Tibial artery (tissue), 4 donors: Measurements from ENCODE around the gene AGAP1.

ENCODE experiments used
- DNase-seq, 2 donors: peaks; one replicate each; pipeline ENCODE4 v3.0.0-alpha.2; 2019
- H3K27ac ChIP-seq, 2 donors: fragments of 200-600 bp; sonication (generic) in 1 of 2; 1 replicate in 1 of 2; 2 replicates in 1 of 2; pipeline ENCODE4 v1.5.1; 2018 to 2019; ENCODE audit warnings: mild to moderate bottlenecking in 1 of 2
- H3K27me3 ChIP-seq, 2 donors: fragments of 200-600 bp; sonication (generic) in 1 of 2; one replicate each; pipeline versions ENCODE4 v1.5.1 to v1.6.0; 2016 to 2019
- H3K36me3 ChIP-seq, 3 donors: fragments of 200-600 bp; sonication (generic) in 2 of 3; one replicate each; pipeline ENCODE4 v1.5.1; 2016 to 2019; ENCODE audit warnings: mild to moderate bottlenecking in 2 of 3
- H3K4me1 ChIP-seq, 4 donors: fragments of 200-600 bp; sonication (generic) in 2 of 4; 1 replicate in 3 of 4; 2 replicates in 1 of 4; pipeline ENCODE4 v1.5.1; 2016 to 2019
- H3K4me3 ChIP-seq, 2 donors: fragments of 200-600 bp; sonication (generic) in 1 of 2; 1 replicate in 1 of 2; 2 replicates in 1 of 2; pipeline ENCODE4 v1.5.1; 2018 to 2019; ENCODE audit warnings: mild to moderate bottlenecking in 2 of 2
- H3K9me3 ChIP-seq, 3 donors: fragments of 200-600 bp; sonication (generic) in 1 of 3; one replicate each; pipeline ENCODE4 v1.5.1; 2016 to 2019
- CTCF ChIP-seq, 2 experiments: fragments of 200-600 bp in 1 of 2; fragments of 450-650 bp in 1 of 2; IDR thresholded peaks; one replicate each; pipeline ENCODE4 v1.5.1; 2017 to 2019; ENCODE audit warnings: antibody characterized with exemption in 2 of 2, mild to moderate bottlenecking in 1 of 2, moderate library complexity in 1 of 2
- intact Hi-C: fragments of 100-400 bp; cut with DNase I; formaldehyde crosslinking; loops from one replicate; pipeline ENCODE4 v1.15.0; 2023; ENCODE audit warnings: low total_unique reads

AGAP1 gene

GRCh38 chr2:235569837-235570236 lies 76.0 kb downstream of the AGAP1 start:
- no peaks in the 10 kb centered on the region for H3K27me3 ChIP-seq
- no peaks in the 10 kb centered on the region for H3K36me3 ChIP-seq
- H3K27ac ChIP-seq: no peak overlapping the region
- TF ChIP-seq CTCF (IDR thresholded peaks at IDR 0.05): no peak
- peaks cover 0 to 4% (median 0%) of the 10 kb centered on the region in 4 donors for H3K4me1 ChIP-seq
- DNase-seq: no peak
- H3K4me3 ChIP-seq: no peak overlapping the region
- intact Hi-C loops: no loop called here
- peaks cover 0 to 9% (median 7%) of the 10 kb centered on the region in 3 donors for H3K9me3 ChIP-seq

GRCh38 chr2:235570256-235570655 lies 76.4 kb downstream of the AGAP1 start:
- intact Hi-C loops: no loop called here
- H3K27ac ChIP-seq: no peak overlapping the region
- DNase-seq: no peak

GRCh38 chr2:235570966-235571692 lies 77.3 kb downstream of the AGAP1 start:
- Histone ChIP-seq H3K4me3 (no peak overlapping the region), H3K4me1 (peaks cover 0 to 4% (median 0%) of the 10 kb centered on the region in 4 donors), H3K27me3 (no peaks in the 10 kb centered on the region), H3K9me3 (peaks cover 0 to 9% (median 7%) of the 10 kb centered on the region in 3 donors), H3K36me3 (no peaks in the 10 kb centered on the region), H3K27ac (no peak overlapping the region)
- TF ChIP-seq CTCF (IDR thresholded peaks at IDR 0.05): no peak
- DNase-seq: no peak
- intact Hi-C loops: no loop called here

More at GRCh38 chr2:235570256-235570655, 76.4 kb downstream of the AGAP1 start:
- H3K27me3 ChIP-seq: no peaks in the 10 kb centered on the region
- H3K9me3 ChIP-seq: peaks cover 0 to 9% (median 7%) of the 10 kb centered on the region in 3 donors
- no peak overlapping the region for H3K4me3 ChIP-seq
- no peak for TF ChIP-seq CTCF (IDR thresholded peaks at IDR 0.05)
- H3K36me3 ChIP-seq: no peaks in the 10 kb centered on the region
- peaks cover 0 to 4% (median 0%) of the 10 kb centered on the region in 4 donors for H3K4me1 ChIP-seq

- Histone ChIP-seq H3K4me1 (peaks cover 0 to 9% (median 0%) of the 10 kb centered on the region in 4 donors), H3K9me3 (peaks cover 0 to 9% (median 7%) of the 10 kb centered on the region in 3 donors), H3K4me3 (no peak overlapping the region), H3K36me3 (no peaks in the 10 kb centered on the region), H3K27me3 (no peaks in the 10 kb centered on the region), H3K27ac (no peak overlapping the region)
- intact Hi-C loops: no loop called here
- no peak for TF ChIP-seq CTCF (IDR thresholded peaks at IDR 0.05)
- no peak for DNase-seq
These were observed 78.7 kb downstream of the AGAP1 start for GRCh38 chr2:235572592-235572991.

- peaks cover 0 to 3% (median 2%) of the 10 kb centered on the region in 3 donors for H3K9me3 ChIP-seq
- no peaks in the 10 kb centered on the region for H3K27me3 ChIP-seq
- peaks cover 0 to 10% (median 0%) of the 10 kb centered on the region in 4 donors for H3K4me1 ChIP-seq
- no peak for DNase-seq
- intact Hi-C loops: no loop called here
- no peak for TF ChIP-seq CTCF (IDR thresholded peaks at IDR 0.05)
- H3K36me3 ChIP-seq: no peaks in the 10 kb centered on the region
- no peak overlapping the region for H3K4me3 ChIP-seq
- H3K27ac ChIP-seq: no peak overlapping the region
These were observed 79.7 kb downstream of the AGAP1 start for GRCh38 chr2:235573331-235574221.
